ENCODE measurements around the gene TRAPPC11. TPM values are rescaled to one million over a fixed set of nuclear protein-coding genes. Genes with fewer than 3 reads are reported as not detected.

Gene TRAPPC11
- total RNA-seq, 2 donors from 2014 or later, result 35.1 to 36.7 TPM

DNA sequence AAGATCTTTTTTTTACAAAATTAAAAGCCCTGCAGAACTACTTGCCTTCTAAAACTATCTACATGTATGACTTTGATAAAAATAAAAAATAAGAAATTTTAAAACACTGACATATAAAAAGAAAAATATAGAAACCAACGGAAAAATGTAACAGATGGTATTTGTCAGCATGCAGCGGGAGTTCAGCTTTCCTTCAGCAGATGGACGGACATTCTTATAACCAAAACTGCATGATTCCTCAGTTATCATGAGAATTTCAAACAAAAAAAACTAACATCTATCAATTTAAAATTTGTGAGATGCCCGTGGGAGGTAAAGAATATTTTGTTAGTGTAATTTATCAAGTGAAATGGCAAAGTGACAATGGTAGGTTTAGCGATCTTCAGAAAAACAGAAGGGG, 23.4 kb upstream of the TRAPPC11 start:
- no peak for DNase-seq (ENCODE audit: low spot score)
- intact Hi-C loops (cut with DNase I), result no loop called here

DNA sequence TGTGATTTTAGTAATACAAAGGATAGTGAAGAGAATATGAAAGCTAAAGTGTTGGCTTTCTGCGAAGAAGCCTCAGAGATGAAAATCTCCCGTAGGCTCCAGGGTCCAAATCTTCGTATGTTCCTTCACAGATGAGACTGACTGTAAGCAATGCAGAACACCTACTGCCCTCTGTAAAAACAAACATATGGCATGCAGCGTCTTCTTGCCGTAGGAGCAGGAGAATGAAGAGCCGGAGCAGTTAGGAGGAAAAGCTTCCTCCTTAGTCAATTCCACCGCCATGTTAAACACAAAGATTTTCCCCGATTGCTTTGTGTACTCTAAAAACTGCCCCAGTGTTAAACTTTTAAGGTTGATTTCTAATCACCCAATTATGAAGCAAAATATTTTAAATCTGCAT, 22.6 kb upstream of the TRAPPC11 start:
- intact Hi-C loops (cut with DNase I), result no loop called here
- DNase-seq (ENCODE audit: low spot score), result no peak

DNA sequence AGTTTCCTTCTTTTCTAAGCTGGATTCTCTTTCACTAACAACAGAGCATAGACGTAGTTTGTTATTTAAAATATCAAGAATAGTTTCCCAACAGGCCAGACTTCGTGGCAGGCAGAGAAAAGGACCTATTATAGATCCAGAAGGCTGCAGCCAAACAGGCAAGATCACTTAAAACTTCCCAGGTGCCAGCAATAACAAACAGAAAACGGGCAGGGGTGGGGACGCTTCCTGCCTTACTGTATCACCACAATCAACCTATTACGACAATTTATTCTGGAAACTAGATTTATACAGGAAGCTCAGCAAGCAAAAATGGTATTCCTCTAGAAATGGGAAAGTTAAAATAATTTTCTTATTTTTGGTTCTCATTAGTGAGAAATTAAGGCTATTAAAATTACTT, 22.2 kb upstream of the TRAPPC11 start:
- no peak for DNase-seq (ENCODE audit: low spot score)
- intact Hi-C loops (cut with DNase I), result no loop called here

DNA sequence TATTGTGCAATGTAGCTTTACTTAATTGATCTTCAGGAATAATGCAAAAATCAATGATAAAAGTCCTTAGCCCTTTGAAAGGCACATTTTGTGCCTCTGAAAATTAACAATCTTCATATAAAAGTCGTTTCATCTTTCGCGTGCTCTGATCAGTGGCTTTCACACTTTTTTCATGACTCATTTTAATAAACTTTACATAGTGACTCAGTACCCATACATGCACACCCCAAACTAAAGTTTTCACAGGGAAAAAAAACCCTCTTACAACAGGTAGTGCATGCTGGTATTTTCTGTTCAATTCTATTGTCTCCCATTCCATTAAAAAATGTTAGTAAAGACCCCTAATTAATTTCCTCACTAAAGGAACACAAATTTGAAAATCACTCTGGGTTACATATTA, 21.6 kb upstream of the TRAPPC11 start:
- DNase-seq (ENCODE audit: low spot score), result no peak
- intact Hi-C loops (cut with DNase I), result no loop called here

DNA sequence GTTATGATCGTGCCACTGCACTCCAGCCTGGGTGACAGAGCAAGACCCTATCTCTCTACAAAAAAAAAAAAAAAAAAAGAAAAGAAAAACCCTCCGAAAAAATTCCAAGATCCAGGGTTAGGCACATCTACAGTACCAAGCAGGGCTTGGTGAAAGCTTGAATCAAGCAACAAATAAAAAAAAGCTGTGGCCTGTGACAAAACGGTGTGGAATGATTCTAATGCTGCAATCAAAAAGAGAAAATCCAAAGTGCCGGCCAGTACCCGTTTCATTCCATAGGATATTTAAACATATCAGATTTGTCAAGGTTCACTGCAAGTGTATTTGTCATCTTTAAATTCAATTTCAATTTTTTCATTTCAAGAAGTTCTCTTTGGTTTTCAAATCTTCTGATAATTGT, 20.7 kb upstream of the TRAPPC11 start:
- intact Hi-C loops (cut with DNase I), result no loop called here
- DNase-seq (ENCODE audit: low spot score), result no peak

DNA sequence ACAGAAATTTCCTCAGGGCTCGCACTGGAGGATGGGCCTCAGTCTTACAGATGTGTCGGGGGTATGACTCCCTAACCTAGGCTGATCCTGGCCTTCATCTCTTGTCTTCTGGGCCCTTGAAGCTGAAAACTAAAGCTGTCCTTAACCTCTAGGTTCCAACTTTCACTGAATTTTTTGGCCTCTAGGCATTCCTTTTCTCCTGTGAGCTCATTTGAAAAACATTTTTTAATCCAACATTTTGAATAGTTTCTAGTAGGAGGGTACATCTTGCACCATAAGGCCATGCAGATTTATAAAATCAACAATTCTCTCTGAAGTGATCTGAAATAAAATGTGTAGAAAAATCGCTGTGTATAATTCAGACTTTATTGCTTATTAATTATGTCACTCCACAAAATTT, 19.8 kb upstream of the TRAPPC11 start:
- no peak for DNase-seq (ENCODE audit: low spot score)
- intact Hi-C loops (cut with DNase I), result no loop called here

DNA sequence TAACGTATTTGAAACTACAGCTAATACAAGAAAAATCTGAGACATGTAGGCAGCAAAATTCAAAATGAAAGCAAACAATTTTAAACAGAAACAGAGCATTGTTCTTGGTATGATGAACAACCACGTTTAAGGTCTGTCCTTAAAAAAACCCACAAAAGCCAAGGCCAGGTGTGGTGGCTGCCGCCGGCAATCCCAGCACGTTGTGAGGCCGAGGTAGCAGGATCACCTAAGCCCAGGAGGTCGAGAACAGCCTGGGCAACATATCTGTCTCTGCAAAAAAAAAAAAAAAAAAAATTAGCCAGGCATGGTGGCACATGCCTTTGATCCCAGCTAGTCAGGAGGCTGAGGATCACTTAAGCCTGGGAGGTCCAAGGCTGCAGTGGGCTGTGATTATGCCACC, 13.8 kb upstream of the TRAPPC11 start:
- intact Hi-C loops (cut with DNase I), result no loop called here
- no peak for DNase-seq (ENCODE audit: low spot score)

DNA sequence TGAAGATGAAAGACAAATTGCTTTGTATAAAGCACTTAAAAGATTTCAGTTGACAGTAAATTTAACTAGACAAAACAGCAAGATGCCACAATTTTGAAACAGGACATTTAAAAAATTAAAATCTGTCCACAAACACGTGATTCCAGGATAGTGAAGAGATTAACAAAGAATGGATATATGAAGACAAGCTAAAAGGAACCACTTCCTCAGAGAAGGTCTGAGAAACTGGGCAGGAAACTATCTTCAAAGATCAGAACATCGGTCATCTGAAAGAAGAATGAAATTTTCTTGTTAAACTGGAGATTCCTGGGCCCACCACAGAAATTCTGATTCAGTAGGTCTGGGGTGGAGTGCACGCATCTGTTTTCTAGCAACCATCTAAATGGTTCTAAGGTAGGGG, 1.5 kb upstream of the TRAPPC11 start:
- intact Hi-C loops (cut with DNase I), result loop anchor here in 1 of 2 donors (5.0 kb wide), 1 partner anchor 155 kb away; no protein-coding TSS in a partner anchor
- no peak for DNase-seq (ENCODE audit: low spot score)

DNA sequence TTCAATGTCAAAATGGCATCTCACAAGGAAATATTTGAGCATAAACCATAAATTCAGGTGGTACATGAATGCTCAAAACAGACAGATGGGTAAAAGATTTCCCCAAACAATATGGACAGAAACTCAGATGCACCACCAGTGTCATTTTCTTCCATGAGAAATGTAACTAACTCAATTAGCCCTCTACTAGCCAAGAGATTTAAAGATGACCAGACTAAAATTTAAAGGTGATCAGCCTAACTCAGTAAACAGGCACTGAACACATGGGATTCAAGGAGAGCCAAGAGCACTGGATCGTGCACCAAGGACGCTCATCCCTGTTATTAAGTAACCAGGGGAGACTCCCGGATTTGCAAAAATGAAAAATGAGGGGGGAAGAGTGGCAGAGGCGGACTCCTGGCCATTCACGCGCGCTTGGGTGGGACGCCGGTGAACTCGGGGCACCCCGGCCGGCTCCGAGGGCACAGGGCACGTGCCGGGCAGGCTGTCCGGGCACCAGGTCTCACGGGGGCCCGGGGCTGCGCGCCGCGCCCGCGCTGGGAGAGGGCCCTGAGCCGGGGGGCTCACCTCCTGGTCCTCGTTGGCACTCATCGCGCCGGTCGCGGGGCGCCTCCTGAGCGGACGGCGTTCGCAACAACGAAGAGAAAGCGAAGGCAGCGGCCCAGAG, 598 bp upstream of the TRAPPC11 start:
- DNase-seq (ENCODE audit: low spot score), result no peak
- intact Hi-C loops (cut with DNase I), result loop anchor here in 1 of 2 donors (5.0 kb wide), 1 partner anchor 156 kb away; no protein-coding TSS in a partner anchor

DNA sequence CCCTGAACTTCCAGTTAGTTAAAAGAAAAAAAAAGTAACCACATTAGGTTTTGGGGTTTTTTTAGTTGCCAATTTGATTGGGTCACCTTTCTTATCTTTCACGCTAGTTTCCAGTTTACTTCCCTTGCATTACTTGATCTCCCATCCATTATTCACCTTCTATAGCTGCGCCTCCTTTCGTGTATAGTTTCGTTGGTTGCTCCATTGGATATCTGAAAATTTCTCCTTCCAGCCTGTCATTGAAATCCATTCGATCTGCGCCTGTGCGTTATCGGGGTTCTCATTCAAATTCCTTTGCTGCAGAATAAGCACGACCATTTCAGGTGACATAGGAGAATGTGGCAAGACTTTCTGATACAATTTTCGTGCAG, 764 bp downstream of the TRAPPC11 start:
- DNase-seq (ENCODE audit: low spot score), result no peak
- intact Hi-C loops (cut with DNase I), result loop anchor here in 1 of 2 donors (5.0 kb wide), 1 partner anchor 158 kb away; no protein-coding TSS in a partner anchor

DNA sequence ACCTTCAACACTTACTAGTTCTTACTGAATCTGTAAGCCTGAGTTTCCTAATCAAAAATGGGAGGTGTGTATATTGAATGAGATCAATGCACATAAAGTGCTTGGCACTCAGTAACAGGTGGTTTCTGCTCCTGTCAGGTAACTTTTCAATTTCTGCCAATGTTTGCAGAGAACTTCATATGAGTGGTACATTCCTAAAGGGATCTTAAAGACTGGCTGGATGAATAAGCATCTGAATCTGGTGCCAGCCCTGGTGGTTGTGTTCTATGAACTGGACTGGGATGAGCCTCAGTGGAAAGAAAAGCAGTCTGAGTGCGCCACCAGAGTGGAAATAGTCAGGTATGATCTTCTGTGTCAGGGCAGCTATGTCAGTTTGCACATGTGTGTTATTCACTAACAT, 7.0 kb downstream of the TRAPPC11 start:
- intact Hi-C loops (cut with DNase I), result loop anchor here in 1 of 2 donors (5.0 kb wide), 1 partner anchor 1761 kb away; the partner anchor contains the start of gene UFSP2
- DNase-seq (ENCODE audit: low spot score), result no peak

DNA sequence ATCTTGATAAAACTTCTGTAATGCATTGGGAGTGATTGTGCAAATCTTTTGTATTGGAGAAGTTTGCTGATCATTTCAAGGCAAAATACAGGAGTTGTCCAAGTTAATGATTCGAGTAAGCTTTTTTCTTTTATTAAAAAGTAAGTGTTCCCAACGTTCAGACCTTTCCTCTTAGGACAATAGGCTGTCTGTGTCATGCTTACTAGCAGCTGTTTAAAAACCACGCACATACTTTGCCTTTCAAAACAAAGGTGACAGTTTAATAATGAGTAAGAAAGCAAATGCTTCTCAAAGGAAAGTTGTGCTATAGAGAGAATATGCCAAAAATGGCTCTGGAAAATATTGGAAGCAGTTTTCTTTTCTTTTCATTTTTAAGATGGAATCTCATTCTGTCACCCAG, 11.2 kb downstream of the TRAPPC11 start:
- no peak for DNase-seq (ENCODE audit: low spot score)
- intact Hi-C loops (cut with DNase I), result no loop called here

DNA sequence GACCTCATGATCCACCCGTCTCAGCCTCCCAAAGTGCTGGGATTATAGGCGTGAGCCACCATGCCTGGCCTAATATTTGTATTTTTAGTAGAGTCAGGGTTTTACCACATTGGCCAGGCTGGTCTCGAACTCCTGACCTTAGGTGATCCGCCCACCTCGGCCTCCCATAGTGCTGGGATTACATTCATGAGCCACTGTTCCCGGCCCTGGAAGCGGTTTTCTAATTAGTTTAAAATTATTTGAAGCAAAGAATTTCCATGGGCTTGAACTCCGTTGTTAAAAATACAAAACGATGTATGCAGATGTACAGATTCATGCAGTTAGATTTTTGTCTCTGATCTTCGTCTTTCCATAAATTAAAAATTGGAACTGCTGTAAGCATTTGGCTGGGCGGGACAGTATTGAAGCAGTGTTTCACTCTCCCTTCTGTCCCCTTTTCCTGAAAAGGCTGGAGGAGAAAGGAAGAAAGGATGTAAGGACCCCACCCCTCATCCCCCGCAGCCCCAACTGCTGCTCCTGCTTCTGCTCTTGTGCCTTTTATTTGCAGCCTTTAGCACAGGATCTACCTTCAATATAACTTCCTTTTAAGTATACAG, 12.0 kb downstream of the TRAPPC11 start:
- intact Hi-C loops (cut with DNase I), result no loop called here
- DNase-seq (ENCODE audit: low spot score), result no peak

DNA sequence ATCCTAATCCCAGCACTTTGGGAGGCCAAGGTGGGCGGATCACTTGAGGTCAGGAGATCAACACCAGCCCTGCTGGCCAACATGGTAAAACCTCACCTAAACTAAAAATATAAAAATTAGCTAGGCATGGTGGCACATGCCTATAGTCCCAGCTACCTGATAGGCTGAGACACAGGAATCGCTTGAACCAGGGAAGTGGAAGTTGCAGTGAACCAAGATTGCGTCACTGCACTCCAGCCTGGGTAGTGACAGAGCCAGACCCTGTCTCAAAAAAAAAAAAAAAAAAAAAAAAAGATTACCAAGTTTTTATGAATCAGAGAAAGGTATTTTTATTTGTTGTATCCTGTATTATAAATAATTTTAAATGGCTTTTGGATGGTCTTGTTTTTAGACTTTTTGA, 15.1 kb downstream of the TRAPPC11 start:
- no peak for DNase-seq (ENCODE audit: low spot score)
- intact Hi-C loops (cut with DNase I), result no loop called here

DNA sequence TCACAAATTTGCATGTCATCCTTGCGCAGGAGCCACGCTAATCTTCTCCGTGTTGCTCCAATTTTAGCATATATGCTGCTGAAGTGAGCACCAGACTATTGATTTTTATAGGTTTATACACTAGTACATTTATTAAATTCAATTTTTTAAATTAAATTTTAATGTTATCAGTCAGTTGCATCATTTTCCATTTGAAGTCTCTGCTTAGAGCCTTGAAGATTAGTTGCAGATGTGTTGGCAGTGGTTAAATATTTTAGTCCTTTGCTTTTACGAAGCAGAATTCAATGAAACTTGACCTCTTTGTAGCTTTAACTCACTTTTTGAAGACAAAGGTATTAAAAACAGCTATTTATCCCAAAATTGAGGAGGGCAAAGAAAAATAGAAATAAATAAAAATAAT, 16.5 kb downstream of the TRAPPC11 start:
- no peak for DNase-seq (ENCODE audit: low spot score)
- intact Hi-C loops (cut with DNase I), result no loop called here

DNA sequence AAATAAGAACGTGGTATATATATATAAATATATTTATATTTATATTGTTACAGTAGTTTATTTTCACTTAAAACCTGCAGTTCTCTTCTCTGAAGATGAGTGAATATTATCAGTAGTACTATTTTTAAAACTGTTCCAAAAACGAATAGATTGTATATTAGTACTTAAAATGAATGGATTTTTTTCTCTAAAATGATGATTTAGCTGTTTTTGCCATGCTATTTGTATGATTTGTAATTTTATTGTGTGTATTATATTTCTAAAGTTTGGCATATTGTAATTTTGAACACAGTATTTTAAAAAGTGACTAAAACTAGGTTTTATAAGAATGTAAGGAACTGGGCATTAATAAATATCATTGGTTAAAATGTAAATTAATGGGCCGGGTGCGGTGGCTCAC, 22.0 kb downstream of the TRAPPC11 start:
- intact Hi-C loops (cut with DNase I), result no loop called here
- DNase-seq (ENCODE audit: low spot score), result no peak

DNA sequence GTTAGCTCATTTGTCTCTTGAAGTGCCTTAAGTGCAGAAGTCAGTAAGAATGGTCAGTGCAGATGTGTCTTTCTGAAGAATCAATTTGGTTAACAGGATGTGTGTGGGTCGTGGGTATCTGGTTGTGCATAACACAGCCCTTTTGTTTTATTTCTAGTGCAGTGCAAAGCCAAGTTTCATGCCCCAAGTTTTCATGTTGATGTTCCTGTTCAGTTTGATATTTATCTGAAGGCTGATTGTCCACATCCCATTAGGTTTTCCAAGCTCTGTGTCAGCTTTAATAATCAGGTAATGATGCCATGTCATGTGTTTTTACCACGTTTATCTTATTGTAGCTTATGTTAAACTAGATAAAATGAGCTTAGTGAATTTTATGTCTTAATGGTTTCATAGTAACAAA, 27.4 kb downstream of the TRAPPC11 start:
- intact Hi-C loops (cut with DNase I), result no loop called here
- DNase-seq (ENCODE audit: low spot score), result no peak

DNA sequence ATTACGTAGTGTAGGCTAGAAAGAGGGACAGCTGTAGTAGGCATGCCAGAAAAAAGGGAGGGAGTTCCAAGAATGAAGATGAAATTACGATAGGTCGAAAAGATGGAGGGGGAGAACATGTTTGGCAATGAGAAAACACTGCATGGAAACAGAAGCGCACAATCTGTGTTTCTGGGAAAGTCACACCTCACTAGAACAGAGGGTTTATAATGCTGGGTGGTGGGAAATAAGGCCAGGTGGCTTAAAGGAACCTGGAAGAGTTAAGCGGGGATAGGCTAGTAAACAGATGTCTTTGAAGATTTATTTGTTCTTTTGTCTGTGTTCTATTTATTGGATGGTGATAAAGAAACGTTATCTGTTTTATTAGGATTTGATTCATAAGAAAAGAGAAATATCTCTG, 29.1 kb downstream of the TRAPPC11 start:
- intact Hi-C loops (cut with DNase I), result no loop called here
- DNase-seq (ENCODE audit: low spot score), result no peak

DNA sequence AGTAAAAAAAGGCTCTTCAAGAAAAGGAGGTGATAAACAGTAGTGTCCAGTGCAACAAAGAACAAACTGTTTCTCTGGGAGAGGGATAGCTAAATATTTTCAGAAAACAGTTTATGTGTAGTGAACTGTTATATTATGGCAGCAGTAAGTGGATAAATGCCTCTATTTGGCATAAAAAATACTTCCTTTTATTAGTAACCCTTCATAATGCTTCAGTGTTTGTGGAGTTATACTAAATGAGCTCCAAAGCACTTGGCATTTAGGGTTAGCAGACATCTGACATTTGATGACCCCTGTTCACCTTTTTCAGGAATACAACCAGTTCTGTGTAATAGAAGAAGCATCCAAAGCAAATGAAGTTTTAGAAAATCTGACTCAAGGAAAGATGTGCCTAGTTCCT, 31.9 kb downstream of the TRAPPC11 start:
- intact Hi-C loops (cut with DNase I), result no loop called here
- DNase-seq (ENCODE audit: low spot score), result no peak

DNA sequence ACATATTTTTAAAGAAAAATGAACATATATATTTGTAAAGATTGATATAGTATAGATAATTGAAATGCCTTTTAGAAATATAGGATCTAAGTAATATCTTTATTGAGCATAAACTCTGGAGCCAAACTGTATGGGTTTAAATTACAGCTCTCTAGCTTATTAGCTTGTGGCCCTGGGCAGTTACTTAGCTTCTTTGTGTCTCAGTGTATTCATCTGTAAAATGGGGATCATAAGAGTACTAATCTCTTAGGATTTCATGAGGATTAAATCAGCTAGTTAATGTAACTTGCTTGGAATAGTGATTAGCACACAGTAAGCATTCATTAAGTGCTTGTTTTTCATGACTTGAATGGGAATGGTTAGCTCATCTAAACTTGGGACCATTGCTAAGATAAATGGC, 32.8 kb downstream of the TRAPPC11 start:
- no peak for DNase-seq (ENCODE audit: low spot score)
- intact Hi-C loops (cut with DNase I), result no loop called here

DNA sequence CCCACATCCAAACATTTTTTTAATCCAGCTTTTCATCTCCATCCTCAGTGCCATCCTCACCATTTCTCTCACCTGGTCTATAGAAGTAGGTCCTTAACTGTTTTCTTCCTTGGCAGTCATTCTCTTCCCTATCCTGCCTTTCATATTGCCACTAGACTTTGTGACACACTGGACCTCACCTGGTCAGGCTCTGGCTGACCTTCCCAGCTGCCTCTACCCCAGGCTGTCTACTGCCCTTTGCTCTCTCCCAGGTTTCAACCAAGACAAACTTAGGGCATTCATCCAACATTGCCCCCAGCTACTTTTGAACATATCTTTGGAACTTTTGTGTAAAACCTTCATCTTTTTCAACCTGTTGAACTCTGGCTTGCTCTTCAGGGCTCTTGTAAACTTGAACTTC, 39.8 kb downstream of the TRAPPC11 start:
- DNase-seq (ENCODE audit: low spot score), result no peak
- intact Hi-C loops (cut with DNase I), result no loop called here

Data from posterior vena cava (tissue), 2 donors.